ENCODE results near the gene COL9A3.

The COL9A3 gene

DNA sequence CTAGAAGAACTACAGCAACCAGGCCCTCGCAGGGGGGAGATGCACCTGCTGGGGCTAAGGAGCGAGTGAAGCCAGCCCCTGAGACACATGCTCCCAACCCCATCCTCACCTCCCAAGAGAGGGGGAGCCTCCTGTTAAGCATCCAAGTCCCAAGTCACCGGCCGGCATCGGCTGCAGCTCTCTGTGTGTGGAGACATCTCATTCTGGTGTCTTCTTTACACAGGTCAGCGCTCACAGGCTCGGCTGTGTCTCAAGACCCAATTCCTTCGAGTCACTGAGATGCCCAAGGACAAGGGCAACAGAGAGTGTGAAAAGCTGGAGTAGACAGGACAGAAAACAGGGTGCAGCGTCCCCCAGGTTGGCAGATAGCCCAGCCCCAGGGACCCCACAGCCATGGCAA, 41.6 kb upstream of the COL9A3 start:
- TF ChIP-seq, protein P1, sequence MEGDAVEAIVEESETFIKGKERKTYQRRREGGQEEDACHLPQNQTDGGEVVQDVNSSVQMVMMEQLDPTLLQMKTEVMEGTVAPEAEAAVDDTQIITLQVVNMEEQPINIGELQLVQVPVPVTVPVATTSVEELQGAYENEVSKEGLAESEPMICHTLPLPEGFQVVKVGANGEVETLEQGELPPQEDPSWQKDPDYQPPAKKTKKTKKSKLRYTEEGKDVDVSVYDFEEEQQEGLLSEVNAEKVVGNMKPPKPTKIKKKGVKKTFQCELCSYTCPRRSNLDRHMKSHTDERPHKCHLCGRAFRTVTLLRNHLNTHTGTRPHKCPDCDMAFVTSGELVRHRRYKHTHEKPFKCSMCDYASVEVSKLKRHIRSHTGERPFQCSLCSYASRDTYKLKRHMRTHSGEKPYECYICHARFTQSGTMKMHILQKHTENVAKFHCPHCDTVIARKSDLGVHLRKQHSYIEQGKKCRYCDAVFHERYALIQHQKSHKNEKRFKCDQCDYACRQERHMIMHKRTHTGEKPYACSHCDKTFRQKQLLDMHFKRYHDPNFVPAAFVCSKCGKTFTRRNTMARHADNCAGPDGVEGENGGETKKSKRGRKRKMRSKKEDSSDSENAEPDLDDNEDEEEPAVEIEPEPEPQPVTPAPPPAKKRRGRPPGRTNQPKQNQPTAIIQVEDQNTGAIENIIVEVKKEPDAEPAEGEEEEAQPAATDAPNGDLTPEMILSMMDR (conservative IDR thresholded peaks at IDR 0.05; ENCODE audit: low read length), result no peak
- H3K4me3 ChIP-seq (ENCODE audit: low read length), result no peak overlapping the region
- no peak for DNase-seq (ENCODE audit: low read depth)

DNA sequence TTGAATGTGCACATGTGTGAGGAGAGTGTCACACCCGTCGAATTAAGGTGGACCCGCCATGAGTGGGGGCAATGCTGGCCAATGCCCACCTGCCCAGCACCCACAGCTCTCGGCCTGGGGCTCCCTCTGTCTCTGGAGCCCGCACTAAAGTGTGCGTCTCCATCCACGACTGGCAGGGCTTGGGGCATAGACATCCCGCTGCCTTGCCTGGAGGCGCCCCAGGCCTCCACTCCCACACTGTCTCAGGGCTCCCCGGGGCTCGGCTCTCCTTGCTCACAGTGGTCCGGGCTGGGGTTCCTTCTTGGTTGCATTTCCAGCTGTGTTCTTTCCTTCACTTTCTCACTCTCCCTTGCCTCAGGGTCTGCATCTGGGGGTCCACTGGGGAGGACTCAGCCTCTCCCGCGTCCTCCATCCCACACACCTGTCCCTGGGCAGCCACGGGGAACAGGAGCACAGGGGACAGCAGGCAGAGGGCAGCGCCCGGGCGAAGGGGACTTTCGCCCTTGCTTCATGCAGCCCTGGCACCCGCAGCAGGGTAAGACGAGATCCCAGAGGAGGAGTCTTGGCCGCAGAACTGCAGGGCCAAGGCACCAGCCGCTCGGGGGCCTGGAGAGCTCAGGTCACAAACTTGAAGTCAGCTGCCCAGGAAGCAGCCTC, 40.7 kb upstream of the COL9A3 start:
- no peak overlapping the region for H3K4me3 ChIP-seq (ENCODE audit: low read length)
- TF ChIP-seq, protein P1 (conservative IDR thresholded peaks at IDR 0.05; ENCODE audit: low read length), result no peak
- no peak for DNase-seq (ENCODE audit: low read depth)

DNA sequence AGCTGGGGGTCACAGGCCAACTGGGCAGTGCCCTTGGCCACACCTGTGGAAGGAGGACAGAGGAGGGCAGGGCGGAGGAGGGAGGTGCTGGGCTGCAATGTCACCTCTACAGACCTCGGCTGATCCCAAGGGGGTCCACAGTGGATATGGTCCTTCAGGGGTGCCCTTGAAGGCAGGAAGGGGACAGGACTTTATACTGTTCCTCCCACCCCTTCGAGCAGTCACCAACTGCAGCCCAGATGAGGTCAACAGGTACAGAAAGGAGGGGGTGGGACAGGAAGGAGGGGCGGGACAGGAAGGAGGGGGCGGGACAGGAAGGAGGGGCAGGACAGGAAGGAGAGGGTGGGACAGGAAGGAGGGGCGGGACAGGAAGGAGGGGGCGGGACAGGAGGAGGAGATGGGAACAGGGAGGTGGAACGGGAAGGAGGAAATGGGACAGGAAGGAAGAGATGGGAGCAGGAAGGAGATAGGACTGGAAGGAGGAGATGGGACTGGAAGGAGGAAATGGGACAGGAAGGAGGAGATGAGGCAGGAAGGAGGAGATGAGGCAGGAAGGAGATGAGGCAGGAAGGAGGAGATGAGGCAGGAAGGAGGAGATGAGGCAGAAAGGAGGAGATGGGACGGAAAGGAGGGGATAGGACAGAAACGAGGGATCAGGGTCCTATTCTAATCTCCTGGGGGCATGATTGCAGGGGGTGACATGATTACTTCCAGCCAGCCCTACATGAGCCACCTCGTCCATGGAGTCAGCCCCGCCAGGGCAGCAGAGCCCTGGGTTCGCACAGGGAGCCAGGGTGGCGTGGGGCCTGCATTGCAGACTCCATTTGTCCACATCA, 39.9 kb upstream of the COL9A3 start:
- TF ChIP-seq, protein P1 (conservative IDR thresholded peaks at IDR 0.05; ENCODE audit: low read length), result no peak
- H3K4me3 ChIP-seq (ENCODE audit: low read length), result no peak overlapping the region
- DNase-seq (ENCODE audit: low read depth), result no peak

DNA sequence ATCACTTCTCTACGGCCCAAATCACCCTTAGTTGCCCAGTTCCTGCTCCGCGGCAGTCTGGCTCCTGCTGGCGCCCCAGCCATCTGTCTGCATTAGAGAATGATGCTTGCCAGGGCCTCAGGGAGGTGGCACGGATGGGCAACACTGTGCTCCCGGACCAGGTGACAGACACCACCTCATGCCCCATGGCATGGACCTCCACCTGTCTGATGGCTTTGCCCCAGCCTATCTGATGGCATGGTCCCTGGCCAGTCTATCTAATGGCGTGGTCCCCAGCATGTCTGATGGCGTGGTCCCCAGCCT, 39.4 kb upstream of the COL9A3 start:
- DNase-seq (ENCODE audit: low read depth), result no peak
- no peak overlapping the region for H3K4me3 ChIP-seq (ENCODE audit: low read length)

DNA sequence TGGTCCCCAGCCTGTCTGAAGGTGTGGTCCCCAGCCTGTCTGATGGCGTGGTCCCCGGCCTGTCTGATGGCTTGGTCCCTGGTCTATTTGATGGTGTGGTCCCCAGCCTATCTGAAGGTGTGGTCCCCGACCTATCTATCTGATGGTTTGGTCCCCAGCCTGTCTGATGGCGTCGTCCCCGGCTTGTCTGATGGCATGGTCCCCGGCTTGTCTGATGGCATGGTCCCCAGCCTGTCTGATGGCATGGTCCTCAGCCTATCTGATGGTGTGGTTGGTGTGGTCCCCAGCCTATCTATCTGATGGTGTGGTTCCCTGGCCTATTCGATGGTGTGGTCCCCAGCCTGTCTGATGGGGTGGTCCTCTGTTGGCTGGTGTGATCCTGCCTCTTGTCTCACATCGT, 38.8 kb upstream of the COL9A3 start:
- no peak for DNase-seq (ENCODE audit: low read depth)
- TF ChIP-seq, protein P1 (conservative IDR thresholded peaks at IDR 0.05; ENCODE audit: low read length), result no peak
- H3K4me3 ChIP-seq (ENCODE audit: low read length), result no peak overlapping the region

More for the DNA sequence above, 39.4 kb upstream of the COL9A3 start:
- TF ChIP-seq, protein P1 (conservative IDR thresholded peaks at IDR 0.05; ENCODE audit: low read length), result no peak

DNA sequence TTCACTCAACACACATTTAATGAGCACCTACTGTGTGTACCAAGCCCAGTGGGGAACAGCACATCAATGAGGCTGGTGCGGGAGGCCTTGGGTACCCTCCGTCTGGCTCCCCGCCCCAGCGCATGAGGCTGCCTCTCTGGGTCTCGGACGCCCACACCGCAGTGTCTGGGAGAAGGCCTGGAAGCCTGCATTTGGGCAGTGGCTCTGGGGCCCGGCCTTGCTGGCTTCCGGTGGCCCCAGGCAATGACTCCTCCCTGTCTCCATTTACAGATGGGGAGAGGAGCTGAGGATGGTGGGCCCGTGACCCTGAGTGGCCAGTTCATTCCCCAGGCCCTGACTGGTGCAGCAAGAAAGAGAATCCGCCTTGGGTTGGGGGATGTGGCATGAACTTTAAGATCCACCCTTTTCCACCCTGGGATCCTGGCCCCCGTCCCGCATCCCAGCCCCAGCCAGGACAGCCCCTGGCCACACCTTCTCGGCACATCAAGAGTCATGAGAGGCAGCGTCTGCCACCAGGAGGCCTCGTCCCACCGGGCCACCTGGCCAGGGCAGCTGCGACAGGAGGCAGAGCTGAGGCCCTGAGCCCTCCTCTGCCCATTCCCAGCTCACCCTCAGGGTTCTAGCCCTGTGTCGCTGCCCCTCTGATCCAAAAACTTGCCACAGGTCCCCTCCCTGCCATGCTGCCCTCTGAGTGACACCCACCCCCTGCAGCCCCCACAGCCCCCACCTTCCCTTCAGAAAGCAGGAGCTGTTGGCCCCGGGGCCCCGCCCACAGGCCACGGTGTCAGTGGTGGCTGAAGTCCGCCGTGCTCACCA, 38.0 kb upstream of the COL9A3 start:
- TF ChIP-seq, protein P1 (conservative IDR thresholded peaks at IDR 0.05; ENCODE audit: low read length), result no peak
- DNase-seq (ENCODE audit: low read depth), result no peak
- no peak overlapping the region for H3K4me3 ChIP-seq (ENCODE audit: low read length)

Data from AG10803 (cell line).